AG08396 (cell line): ENCODE results near the gene ERMN.

ENCODE experiments used
- DNase-seq: peaks from one replicate; pipeline ENCODE4 v3.0.0; 2012; ENCODE audit warnings: low spot score, mixed read lengths

The ERMN gene

GRCh38 chr2:157329524-157329923 is 3.9 kb upstream of the ERMN start:
- no peak for DNase-seq

- DNase-seq = peak; percentile 81
These were observed 2.2 kb upstream of the ERMN start for GRCh38 chr2:157327621-157328500.

GRCh38 chr2:157327200-157327599 is 1.6 kb upstream of the ERMN start:
- DNase-seq = no peak

- no peak for DNase-seq
These were observed 1.1 kb upstream of the ERMN start for GRCh38 chr2:157326698-157327097.

- DNase-seq = no peak
These were observed 1.2 kb downstream of the ERMN start for GRCh38 chr2:157324331-157324843.

- no peak for DNase-seq
These were observed 3.2 kb downstream of the ERMN start for GRCh38 chr2:157322432-157322831.

- DNase-seq = no peak
These were observed 4.2 kb downstream of the ERMN start for GRCh38 chr2:157321466-157321865.

- no peak for DNase-seq
These were observed 5.2 kb downstream of the ERMN start for GRCh38 chr2:157320409-157320808.

- no peak for DNase-seq
These were observed 5.8 kb downstream of the ERMN start for GRCh38 chr2:157319795-157320194.

- no peak for DNase-seq
These were observed 6.7 kb downstream of the ERMN start for GRCh38 chr2:157318884-157319283.

GRCh38 chr2:157315901-157316300 is 9.7 kb downstream of the ERMN start:
- no peak for DNase-seq

GRCh38 chr2:157312866-157313486 is 12.6 kb downstream of the ERMN start:
- no peak for DNase-seq

- DNase-seq = no peak
These were observed 13.9 kb downstream of the ERMN start for GRCh38 chr2:157311706-157312105.

- DNase-seq = no peak
These were observed 15.7 kb downstream of the ERMN start for GRCh38 chr2:157309878-157310277.

GRCh38 chr2:157307021-157307420 is 18.6 kb downstream of the ERMN start:
- no peak for DNase-seq

- DNase-seq = no peak
These were observed 19.9 kb downstream of the ERMN start for GRCh38 chr2:157305723-157306110.

- DNase-seq = peak; percentile 8
These were observed 20.6 kb downstream of the ERMN start for GRCh38 chr2:157304811-157305722.

GRCh38 chr2:157303612-157304011 is 22.0 kb downstream of the ERMN start:
- no peak for DNase-seq

GRCh38 chr2:157302492-157303099 is 23.0 kb downstream of the ERMN start:
- DNase-seq = peak; percentile 37

- DNase-seq = no peak
These were observed 24.3 kb downstream of the ERMN start for GRCh38 chr2:157301307-157301706.

- no peak for DNase-seq
These were observed 28.7 kb downstream of the ERMN start for GRCh38 chr2:157296958-157297357.

- DNase-seq = no peak
These were observed 29.1 kb downstream of the ERMN start for GRCh38 chr2:157296490-157296889.
